H9 (cell line): ENCODE data around the gene PCDHGB5. TPM values are rescaled to one million over a fixed set of nuclear protein-coding genes. Genes with fewer than 3 reads are reported as not detected.

ENCODE experiments used
- DNase-seq: peaks from one replicate; pipeline ENCODE4 v3.0.0-alpha.2; 2017
- H2AFZ ChIP-seq: one replicate; pipeline ENCODE4 v1.6.1; 2013; ENCODE audit warnings: mild to moderate bottlenecking, low read length, control low read depth, moderate library complexity
- H2AK5ac ChIP-seq: 2 replicates; pipeline ENCODE4 v1.6.1; 2013; ENCODE audit warnings: low read length, control low read depth, mixed read lengths; ENCODE audit not compliant: insufficient read length
- H2BK120ac ChIP-seq: one replicate; pipeline ENCODE4 v1.6.1; 2013; ENCODE audit warnings: low read depth, mild to moderate bottlenecking, low read length, control low read depth, inconsistent platforms; ENCODE audit not compliant: poor library complexity, severe bottlenecking
- H2BK12ac ChIP-seq: 2 replicates; pipeline ENCODE4 v1.6.1; 2013; ENCODE audit warnings: low read length, control low read depth, mixed read lengths, low read depth; ENCODE audit not compliant: insufficient read length
- H2BK15ac ChIP-seq: 2 replicates; pipeline ENCODE4 v1.6.1; 2013; ENCODE audit warnings: low read depth, low read length, control low read depth
- H2BK20ac ChIP-seq: one replicate; pipeline ENCODE4 v1.6.1; 2013; ENCODE audit warnings: low read depth, mild to moderate bottlenecking, low read length, control low read depth, inconsistent platforms; ENCODE audit not compliant: poor library complexity, severe bottlenecking
- H2BK5ac ChIP-seq: 2 replicates; pipeline ENCODE4 v1.6.1; 2013; ENCODE audit warnings: low read length, control low read depth, mixed read lengths; ENCODE audit not compliant: insufficient read length
- H3K14ac ChIP-seq: 2 replicates; pipeline ENCODE4 v1.6.1; 2013; ENCODE audit warnings: low read length, control low read depth; ENCODE audit not compliant: insufficient read depth
- H3K18ac ChIP-seq: 2 replicates; pipeline ENCODE4 v1.6.1; 2013; ENCODE audit warnings: low read depth, mild to moderate bottlenecking, mixed read lengths, low read length, control low read depth; ENCODE audit not compliant: insufficient read length
- H3K23ac ChIP-seq: 2 replicates; pipeline ENCODE4 v1.6.1; 2013; ENCODE audit warnings: low read length, control low read depth, mixed read lengths, low read depth; ENCODE audit not compliant: insufficient read length
- H3K23me2 ChIP-seq: 2 replicates; pipeline ENCODE4 v1.6.1; 2013; ENCODE audit warnings: low read depth, mild to moderate bottlenecking, mixed read lengths, low read length, control low read depth; ENCODE audit not compliant: insufficient read length, poor library complexity, severe bottlenecking
- H3K27ac ChIP-seq: 2 replicates; pipeline ENCODE4 v1.5.1; 2013; ENCODE audit warnings: low read length, control low read depth, mixed read lengths, low read depth; ENCODE audit not compliant: insufficient read length
- H3K27me3 ChIP-seq: 2 replicates; pipeline ENCODE4 v1.6.1; 2013; ENCODE audit warnings: low read length, control low read depth, inconsistent platforms; ENCODE audit not compliant: insufficient read depth
- H3K4ac ChIP-seq: 2 replicates; pipeline ENCODE4 v1.6.1; 2013; ENCODE audit warnings: low read depth, mild to moderate bottlenecking, control low read depth, inconsistent platforms, low read length, moderate library complexity
- H3K4me1 ChIP-seq: 2 replicates; pipeline ENCODE4 v1.6.1; 2013; ENCODE audit warnings: low read length, control low read depth, inconsistent platforms; ENCODE audit not compliant: insufficient read depth
- H3K4me2 ChIP-seq: 2 replicates; pipeline ENCODE4 v1.6.1; 2013; ENCODE audit warnings: low read length, control low read depth, mixed read lengths; ENCODE audit not compliant: insufficient read length, insufficient read depth
- H3K56ac ChIP-seq: 2 replicates; pipeline ENCODE4 v1.6.1; 2013; ENCODE audit warnings: low read depth, mild to moderate bottlenecking, mixed read lengths, low read length, control low read depth; ENCODE audit not compliant: insufficient read length
- H3K79me1 ChIP-seq: 2 replicates; pipeline ENCODE4 v1.6.1; 2013; ENCODE audit warnings: low read depth, mild to moderate bottlenecking, moderate library complexity, low read length, control low read depth, inconsistent platforms; ENCODE audit not compliant: insufficient read depth, poor library complexity, severe bottlenecking
- H3K79me2 ChIP-seq: 2 replicates; pipeline ENCODE4 v1.6.1; 2013; ENCODE audit warnings: low read length, control low read depth, inconsistent platforms; ENCODE audit not compliant: insufficient read depth
- H3K9ac ChIP-seq: 2 replicates; pipeline ENCODE4 v1.6.1; 2013; ENCODE audit warnings: low read length, control low read depth, mixed read lengths; ENCODE audit not compliant: insufficient read length; ENCODE audit errors: extremely low read depth
- H3K9me3 ChIP-seq: one replicate; pipeline ENCODE4 v1.6.1; 2013; ENCODE audit warnings: low read depth, low read length, inconsistent platforms; ENCODE audit not compliant: control insufficient read depth
- H3T11ph ChIP-seq: one replicate; pipeline ENCODE4 v1.6.1; 2013; ENCODE audit warnings: mild to moderate bottlenecking, low read length, control low read depth, inconsistent platforms
- H4K20me1 ChIP-seq: one replicate; pipeline ENCODE4 v1.6.1; 2013; ENCODE audit not compliant: control insufficient read depth, insufficient read length, insufficient read depth
- H4K5ac ChIP-seq: 2 replicates; pipeline ENCODE4 v1.6.1; 2013; ENCODE audit warnings: low read depth, mild to moderate bottlenecking, mixed read lengths, low read length, control low read depth; ENCODE audit not compliant: insufficient read length
- H4K8ac ChIP-seq: replicated peaks from 2 replicates; pipeline ENCODE4 v1.6.1; 2013; ENCODE audit warnings: low read length, control low read depth, mixed read lengths, low read depth; ENCODE audit not compliant: insufficient read length
- H4K91ac ChIP-seq: 2 replicates; pipeline ENCODE4 v1.6.1; 2013; ENCODE audit warnings: low read depth, mild to moderate bottlenecking, moderate library complexity, mixed read lengths, low read length, control low read depth; ENCODE audit not compliant: insufficient read length
- H3K27ac Mint-ChIP-seq, 3 experiments: 2 replicates in 2 of 3; 3 replicates in 1 of 3; pipeline ENCODE4 v1.8.0; 2020 to 2021; ENCODE audit warnings: mixed read lengths in 3 of 3, mild to moderate bottlenecking in 1 of 3, moderate library complexity in 1 of 3
- H3K27me3 Mint-ChIP-seq: 2 replicates; pipeline ENCODE4 v1.8.0; 2021; ENCODE audit warnings: low read depth, mild to moderate bottlenecking, moderate library complexity, mixed read lengths
- H3K36me3 Mint-ChIP-seq, 3 experiments: 2 replicates in 2 of 3; 3 replicates in 1 of 3; pipeline ENCODE4 v1.8.0; 2020 to 2021; ENCODE audit warnings: low read depth in 3 of 3, mixed read lengths in 3 of 3; ENCODE audit not compliant: insufficient read depth in 1 of 3
- H3K4me1 Mint-ChIP-seq, 2 experiments: 2 replicates each; pipeline ENCODE4 v1.8.0; 2020; ENCODE audit warnings: mixed read lengths in 2 of 2
- H3K4me3 Mint-ChIP-seq, 2 experiments: 2 replicates in 1 of 2; 3 replicates in 1 of 2; pipeline ENCODE4 v1.8.0; 2020 to 2021; ENCODE audit warnings: mild to moderate bottlenecking in 2 of 2, mixed read lengths in 2 of 2, moderate library complexity in 1 of 2
- H3K9me3 Mint-ChIP-seq, 2 experiments: 2 replicates in 1 of 2; 3 replicates in 1 of 2; pipeline ENCODE4 v1.8.0; 2020; ENCODE audit warnings: mild to moderate bottlenecking in 2 of 2, mixed read lengths in 2 of 2, moderate library complexity in 1 of 2
- CTCF ChIP-seq: fragments of 200-600 bp; sonication (generic); conservative IDR thresholded peaks from 3 replicates; pipeline ENCODE4 v1.8.0; 2021; ENCODE audit warnings: antibody characterized with exemption, mild to moderate bottlenecking
- WGBS: extraction: QIAGEN DNeasy Blood & Tissue Kit; methylation state at CpG from one replicate; pipeline ENCODE4 v1.1.7; 2013; ENCODE audit warnings: missing lambda C conversion rate, low lambda C conversion rate, mixed read lengths; ENCODE audit not compliant: insufficient read length; ENCODE audit errors: extremely low coverage; 5-methylcytosine and 5-hydroxymethylcytosine counted together
- total RNA-seq: library from RNA; stranded (reverse); gene quantifications from 2 replicates; pipeline ENCODE4 v1.2.1, GENCODE V29; 2021

Gene PCDHGB5
- total RNA-seq, 1 experiment from 2014 or later, result 3.8 TPM

DNA sequence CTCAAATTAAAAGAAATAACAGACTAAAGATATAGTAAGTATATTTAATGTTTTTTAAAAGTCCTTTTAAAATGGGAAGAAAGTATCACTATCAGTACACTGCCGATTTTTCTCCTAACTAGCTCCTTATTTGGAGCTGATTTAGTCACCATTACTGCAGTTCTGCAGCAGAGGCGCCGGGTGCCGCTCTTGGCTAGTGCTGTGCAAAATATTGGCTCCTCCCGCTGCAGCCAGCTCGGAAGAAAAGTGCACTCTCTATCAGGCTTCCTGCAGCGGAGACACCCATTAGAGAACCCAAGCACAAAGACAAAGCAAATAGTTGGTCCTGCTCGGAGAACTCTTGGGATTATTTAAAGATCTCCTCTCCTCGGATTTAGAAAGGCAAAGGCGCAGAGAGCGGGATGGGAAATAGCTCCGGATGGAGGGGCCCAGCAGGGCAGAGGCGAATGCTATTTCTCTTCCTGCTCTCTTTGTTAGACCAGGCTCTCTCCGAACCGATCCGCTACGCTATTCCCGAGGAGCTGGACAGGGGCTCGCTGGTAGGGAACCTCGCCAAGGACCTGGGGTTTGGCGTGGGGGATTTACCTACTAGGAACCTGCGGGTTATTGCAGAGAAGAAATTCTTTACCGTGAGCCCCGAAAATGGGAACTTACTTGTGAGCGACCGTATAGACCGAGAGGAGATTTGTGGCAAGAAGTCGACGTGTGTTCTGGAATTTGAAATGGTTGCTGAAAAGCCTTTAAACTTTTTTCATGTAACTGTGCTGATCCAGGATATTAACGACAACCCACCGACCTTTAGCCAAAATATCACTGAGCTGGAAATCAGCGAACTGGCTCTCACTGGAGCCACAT lies 27.5 kb upstream of the PCDHGB5 start, which contains the start of gene PCDHGB3:
Gene PCDHGB3 (plus strand): TSS at position 249 of the 855 bp plus-strand sequence. CDS start 153 bp downstream, at position 402.
- Histone ChIP-seq H3K4me1 (no peaks in the 10 kb centered on the region), H2BK20ac (no peak within 1 kb of the TSS), H4K8ac (no peak within 1 kb of the TSS), H4K5ac (no peak within 1 kb of the TSS), H2BK5ac (no peak within 1 kb of the TSS), H4K20me1 (no peaks in the 10 kb centered on the region), H3K23me2 (no peaks in the 10 kb centered on the region), H3K79me2 (no peaks in the 10 kb centered on the region), H3K56ac (no peak within 1 kb of the TSS), H4K91ac (no peak within 1 kb of the TSS), H2AFZ (no peak within 1 kb of the TSS), H2BK12ac (no peak within 1 kb of the TSS), H3T11ph (no peak within 1 kb of the TSS), H3K18ac (no peak within 1 kb of the TSS), H2AK5ac (no peak within 1 kb of the TSS), H3K23ac (no peak within 1 kb of the TSS), H3K27ac (no peak within 1 kb of the TSS), H2BK15ac (no peak within 1 kb of the TSS), H3K4me2 (no peak within 1 kb of the TSS), H2BK120ac (no peak within 1 kb of the TSS), H3K9ac (no peak within 1 kb of the TSS), H3K79me1 (no peaks in the 10 kb centered on the region), H3K4ac (no peak within 1 kb of the TSS), H3K14ac (no peak within 1 kb of the TSS), H3K9me3 (peaks cover 38% of the 10 kb centered on the region), H3K27me3 (no peaks in the 10 kb centered on the region)
- TF ChIP-seq CTCF, result peak; percentile 44; the same call in 2 of the 3 replicates
- Mint-ChIP-seq H3K9me3 (peaks cover 60 to 63% of the 10 kb centered on the region in 2 experiments), H3K4me3 (no peak within 1 kb of the TSS; a peak in 2 of 5 replicates), H3K36me3 (peaks cover 35 to 50% (median 47%) of the 10 kb centered on the region in 3 experiments), H3K27me3 (peaks cover 10% of the 10 kb centered on the region), H3K4me1 (no peaks in the 10 kb centered on the region), H3K27ac (peak within 1 kb of the TSS in 1 of 3 experiments; percentile 34; a peak in 1 of 7 replicates)
- WGBS, result no CpG with 5 or more reads among the region's 32 CpGs
- DNase-seq, result peak; percentile 32
